Activated naive CD4-positive, alpha-beta T cell treated with anti-CD3 and anti-CD28 coated beads, Interleukin-2, amount 10 ng/mL, durations not matched to agents 7 days and 5 days (primary cell): Measurements from ENCODE around the gene RBSN.

Source experiments
- CTCF ChIA-PET: fragments of 350-600 bp; sonication (Branson Sonifier 250); formaldehyde crosslinking; loops from one replicate; lab custom pipeline; 2021; ENCODE audit warnings: antibody characterized with exemption; lab: Charles Lee
- DNase-seq: peaks from one replicate; pipeline ENCODE4 v3.0.0-alpha.2; 2020
- H3K27ac Mint-ChIP-seq: one replicate; pipeline ENCODE4 v1.8.0; 2021; ENCODE audit warnings: mild to moderate bottlenecking, moderate library complexity, mixed read lengths
- H3K27me3 Mint-ChIP-seq: one replicate; pipeline ENCODE4 v1.8.0; 2021; ENCODE audit warnings: mild to moderate bottlenecking, mixed read lengths
- H3K36me3 Mint-ChIP-seq: one replicate; pipeline ENCODE4 v1.8.0; 2021; ENCODE audit warnings: mixed read lengths
- H3K4me1 Mint-ChIP-seq: one replicate; pipeline ENCODE4 v1.8.0; 2021; ENCODE audit warnings: mixed read lengths
- H3K4me3 Mint-ChIP-seq: one replicate; pipeline ENCODE4 v1.8.0; 2021; ENCODE audit warnings: mild to moderate bottlenecking, moderate library complexity, mixed read lengths
- H3K9me3 Mint-ChIP-seq: one replicate; pipeline ENCODE4 v1.8.0; 2021; ENCODE audit warnings: mixed read lengths

Gene RBSN

GRCh38 chr3:15112011-15112410, 13.1 kb upstream of the RBSN start:
- Mint-ChIP-seq H3K36me3 (no peaks in the 10 kb centered on the region), H3K27me3 (peaks cover 40% of the 10 kb centered on the region), H3K9me3 (no peaks in the 10 kb centered on the region), H3K4me1 (peaks cover 4% of the 10 kb centered on the region), H3K27ac (no peak overlapping the region), H3K4me3 (no peak overlapping the region)
- no peak for DNase-seq
- CTCF ChIA-PET, result interaction anchor here (0.7 kb wide), 1 partner anchor 562 kb away, joined by 3 read pairs; no protein-coding TSS in a partner anchor

- H3K27ac Mint-ChIP-seq, result no peak overlapping the region
- H3K9me3 Mint-ChIP-seq, result no peaks in the 10 kb centered on the region
- H3K27me3 Mint-ChIP-seq, result peaks cover 41% of the 10 kb centered on the region
- H3K36me3 Mint-ChIP-seq, result no peaks in the 10 kb centered on the region
- H3K4me3 Mint-ChIP-seq, result no peak overlapping the region
- peaks cover 4% of the 10 kb centered on the region for H3K4me1 Mint-ChIP-seq
- DNase-seq, result no peak
- CTCF ChIA-PET, result interaction anchor here (0.7 to 6.8 kb wide), 5 partner anchors 7 to 93 kb away, joined by 3 to 68 read pairs (median 16); partner anchors contain the start of gene RBSN
Observed at GRCh38 chr3:15110206-15110605, 11.3 kb upstream of the RBSN start.

GRCh38 chr3:15108869-15109268, 9.9 kb upstream of the RBSN start:
- CTCF ChIA-PET, result interaction anchor here (0.6 to 6.8 kb wide), 23 partner anchors 9 to 449 kb away, joined by 3 to 68 read pairs (median 4); partner anchors contain the start of genes CAPN7 and RBSN

GRCh38 chr3:15108082-15108545, 9.2 kb upstream of the RBSN start:
- Mint-ChIP-seq H3K36me3 (no peaks in the 10 kb centered on the region), H3K4me1 (peaks cover 4% of the 10 kb centered on the region)
- CTCF ChIA-PET, result interaction anchor here (0.6 to 6.8 kb wide), 26 partner anchors 9 to 450 kb away, joined by 3 to 68 read pairs (median 4); partner anchors contain the start of genes CAPN7 and RBSN

More at GRCh38 chr3:15108869-15109268, 9.9 kb upstream of the RBSN start:
- no peak overlapping the region for H3K27ac Mint-ChIP-seq
- H3K27me3 Mint-ChIP-seq, result peaks cover 35% of the 10 kb centered on the region
- H3K4me1 Mint-ChIP-seq, result peaks cover 4% of the 10 kb centered on the region
- H3K9me3 Mint-ChIP-seq, result no peaks in the 10 kb centered on the region
- H3K4me3 Mint-ChIP-seq, result no peak overlapping the region
- DNase-seq, result no peak
- H3K36me3 Mint-ChIP-seq, result no peaks in the 10 kb centered on the region

GRCh38 chr3:15107075-15107947, 8.4 kb upstream of the RBSN start:
- H3K4me1 Mint-ChIP-seq, result peaks cover 10% of the 10 kb centered on the region
- no peak overlapping the region for H3K27ac Mint-ChIP-seq
- no peaks in the 10 kb centered on the region for H3K9me3 Mint-ChIP-seq
- DNase-seq, result no peak
- H3K27me3 Mint-ChIP-seq, result peaks cover 33% of the 10 kb centered on the region
- CTCF ChIA-PET, result interaction anchor here (0.6 to 6.8 kb wide), 18 partner anchors 8 to 942 kb away, joined by 3 to 68 read pairs (median 4); partner anchors contain the start of gene RBSN
- H3K4me3 Mint-ChIP-seq, result no peak overlapping the region
- no peaks in the 10 kb centered on the region for H3K36me3 Mint-ChIP-seq

More at GRCh38 chr3:15108082-15108545, 9.2 kb upstream of the RBSN start:
- Mint-ChIP-seq H3K9me3 (no peaks in the 10 kb centered on the region), H3K4me3 (no peak overlapping the region), H3K27me3 (peaks cover 33% of the 10 kb centered on the region), H3K27ac (no peak overlapping the region)
- DNase-seq, result peak; percentile 84

GRCh38 chr3:15102836-15103235, 3.9 kb upstream of the RBSN start:
- Mint-ChIP-seq H3K4me3 (no peak overlapping the region), H3K9me3 (no peaks in the 10 kb centered on the region), H3K27ac (peak overlapping the region; percentile 42), H3K36me3 (peaks cover 6% of the 10 kb centered on the region), H3K27me3 (peaks cover 34% of the 10 kb centered on the region), H3K4me1 (peaks cover 43% of the 10 kb centered on the region)
- CTCF ChIA-PET, result interaction anchor here (0.6 to 1.4 kb wide), 2 partner anchors 15 to 245 kb away, joined by 3 read pairs; no protein-coding TSS in a partner anchor
- no peak for DNase-seq

- DNase-seq, result no peak
- CTCF ChIA-PET, result interaction anchor here (1.4 kb wide), 1 partner anchor 15 kb away, joined by 3 read pairs; no protein-coding TSS in a partner anchor
- H3K36me3 Mint-ChIP-seq, result peaks cover 8% of the 10 kb centered on the region
Observed at GRCh38 chr3:15102256-15102655, 3.3 kb upstream of the RBSN start.

GRCh38 chr3:15099364-15100098, 583 bp upstream of the RBSN start:
- peak overlapping the region; percentile 96 for H3K27ac Mint-ChIP-seq
- H3K4me1 Mint-ChIP-seq, result peaks cover 63% of the 10 kb centered on the region
- peak; percentile 28 for DNase-seq
- CTCF ChIA-PET, result interaction anchor here (1.2 to 4.0 kb wide), 2 partner anchors 9 to 20 kb away, joined by 3 to 16 read pairs; no protein-coding TSS in a partner anchor
- H3K27me3 Mint-ChIP-seq, result peaks cover 20% of the 10 kb centered on the region
- H3K4me3 Mint-ChIP-seq, result peak overlapping the region; percentile 91
- peaks cover 27% of the 10 kb centered on the region for H3K36me3 Mint-ChIP-seq
- no peaks in the 10 kb centered on the region for H3K9me3 Mint-ChIP-seq

More at GRCh38 chr3:15102256-15102655, 3.3 kb upstream of the RBSN start:
- H3K4me1 Mint-ChIP-seq, result peaks cover 45% of the 10 kb centered on the region
- no peak overlapping the region for H3K4me3 Mint-ChIP-seq
- H3K27ac Mint-ChIP-seq, result no peak overlapping the region
- H3K27me3 Mint-ChIP-seq, result peaks cover 32% of the 10 kb centered on the region
- no peaks in the 10 kb centered on the region for H3K9me3 Mint-ChIP-seq

GRCh38 chr3:15097891-15098290, 1.1 kb downstream of the RBSN start:
- Mint-ChIP-seq H3K4me3 (peak overlapping the region; percentile 91), H3K9me3 (no peaks in the 10 kb centered on the region), H3K27me3 (peaks cover 20% of the 10 kb centered on the region), H3K27ac (peak overlapping the region; percentile 96), H3K4me1 (peaks cover 62% of the 10 kb centered on the region), H3K36me3 (peaks cover 37% of the 10 kb centered on the region)
- CTCF ChIA-PET, result interaction anchor here (4.0 kb wide), 1 partner anchor 11 kb away, joined by 16 read pairs; no protein-coding TSS in a partner anchor
- DNase-seq, result peak; percentile 44

GRCh38 chr3:15096046-15096445, 2.9 kb downstream of the RBSN start:
- Mint-ChIP-seq H3K27ac (no peak overlapping the region), H3K27me3 (peaks cover 9% of the 10 kb centered on the region), H3K36me3 (peaks cover 40% of the 10 kb centered on the region), H3K4me3 (no peak overlapping the region), H3K4me1 (peaks cover 45% of the 10 kb centered on the region), H3K9me3 (no peaks in the 10 kb centered on the region)
- DNase-seq, result no peak
- CTCF ChIA-PET, result interaction anchor here (1.1 kb wide), 1 partner anchor 45 kb away, joined by 3 read pairs; no protein-coding TSS in a partner anchor

- no peak overlapping the region for H3K4me3 Mint-ChIP-seq
- H3K9me3 Mint-ChIP-seq, result no peaks in the 10 kb centered on the region
- peaks cover 52% of the 10 kb centered on the region for H3K36me3 Mint-ChIP-seq
- no peak overlapping the region for H3K27ac Mint-ChIP-seq
- H3K27me3 Mint-ChIP-seq, result peaks cover 9% of the 10 kb centered on the region
- peaks cover 35% of the 10 kb centered on the region for H3K4me1 Mint-ChIP-seq
- no peak for DNase-seq
- CTCF ChIA-PET, result interaction anchor here (0.7 kb wide), 1 partner anchor 43 kb away, joined by 3 read pairs; no protein-coding TSS in a partner anchor
Observed at GRCh38 chr3:15094187-15094875, 4.6 kb downstream of the RBSN start.

GRCh38 chr3:15092686-15093085, 6.3 kb downstream of the RBSN start:
- Mint-ChIP-seq H3K9me3 (no peaks in the 10 kb centered on the region), H3K27me3 (peaks cover under 1% of the 10 kb centered on the region), H3K27ac (no peak overlapping the region), H3K4me1 (peaks cover 22% of the 10 kb centered on the region), H3K4me3 (no peak overlapping the region), H3K36me3 (peaks cover 47% of the 10 kb centered on the region)
- CTCF ChIA-PET, result no interaction called here
- DNase-seq, result no peak

GRCh38 chr3:15091575-15091974, 7.4 kb downstream of the RBSN start:
- no peaks in the 10 kb centered on the region for H3K27me3 Mint-ChIP-seq
- DNase-seq, result no peak
- peaks cover 14% of the 10 kb centered on the region for H3K4me1 Mint-ChIP-seq
- H3K36me3 Mint-ChIP-seq, result peaks cover 49% of the 10 kb centered on the region
- CTCF ChIA-PET, result interaction anchor here (0.7 kb wide), 1 partner anchor 71 kb away, joined by 3 read pairs; no protein-coding TSS in a partner anchor
- no peaks in the 10 kb centered on the region for H3K9me3 Mint-ChIP-seq
- no peak overlapping the region for H3K27ac Mint-ChIP-seq
- no peak overlapping the region for H3K4me3 Mint-ChIP-seq
